ENCODE results near the gene SVOPL.
"Not testable (repeated sequence)": the region's sequence is repeated elsewhere in the genome, so short reads cannot be mapped to it uniquely, and the experiment has no call there.

The SVOPL gene

GRCh38 chr7:138700857-138701536 is at the start of gene SVOPL:
TSS of gene SVOPL (minus strand) at chr7:138701362. CDS start at chr7:138679045, 22,317 bp downstream.
- peak in 1 of 42 donors; percentile 38 for DNase-seq
- intact Hi-C loops (cut with DNase I), result no loop called here

- intact Hi-C loops (cut with DNase I), result no loop called here
- DNase-seq, result no peak
These were observed 49.3 kb upstream of the SVOPL start for GRCh38 chr7:138750473-138750872.

GRCh38 chr7:138749960-138750359 is 48.8 kb upstream of the SVOPL start:
- intact Hi-C loops (cut with DNase I), result no loop called here

GRCh38 chr7:138748666-138749065 is 47.5 kb upstream of the SVOPL start:
- intact Hi-C loops (cut with DNase I), result no loop called here
- no peak for DNase-seq

More at GRCh38 chr7:138749960-138750359, 48.8 kb upstream of the SVOPL start:
- no peak for DNase-seq

GRCh38 chr7:138746073-138746472 is 44.9 kb upstream of the SVOPL start:
- no peak for DNase-seq
- intact Hi-C loops (cut with DNase I), result no loop called here

- intact Hi-C loops (cut with DNase I), result no loop called here
- no peak for DNase-seq
These were observed 44.0 kb upstream of the SVOPL start for GRCh38 chr7:138745189-138745588.

- intact Hi-C loops (cut with DNase I), result no loop called here
These were observed 40.2 kb upstream of the SVOPL start for GRCh38 chr7:138741453-138741735.

GRCh38 chr7:138739859-138740258 is 38.7 kb upstream of the SVOPL start:
- intact Hi-C loops (cut with DNase I), result loop anchor here (10.0 kb wide), 1 partner anchor 575 kb away; no protein-coding TSS in a partner anchor
- no peak for DNase-seq

More at GRCh38 chr7:138741453-138741735, 40.2 kb upstream of the SVOPL start:
- DNase-seq, result no peak

GRCh38 chr7:138738551-138739335 is 37.6 kb upstream of the SVOPL start:
- DNase-seq, result peak; percentile 53 to 97 (median 89)
- intact Hi-C loops (cut with DNase I), result loop anchor here (10.0 kb wide), 1 partner anchor 574 kb away; no protein-coding TSS in a partner anchor

- intact Hi-C loops (cut with DNase I), result loop anchor here (10.0 kb wide), 1 partner anchor 573 kb away; no protein-coding TSS in a partner anchor
These were observed 37.0 kb upstream of the SVOPL start for GRCh38 chr7:138738114-138738513.

GRCh38 chr7:138735399-138735798 is 34.2 kb upstream of the SVOPL start:
- DNase-seq, result no peak
- intact Hi-C loops (cut with DNase I), result loop anchor here (10.0 kb wide), 1 partner anchor 571 kb away; no protein-coding TSS in a partner anchor

More at GRCh38 chr7:138738114-138738513, 37.0 kb upstream of the SVOPL start:
- DNase-seq, result no peak

GRCh38 chr7:138731733-138732132 is 30.6 kb upstream of the SVOPL start:
- not testable (repeated sequence) for DNase-seq
- intact Hi-C loops (cut with DNase I), result loop anchor here (10.0 kb wide), 1 partner anchor 567 kb away; no protein-coding TSS in a partner anchor

GRCh38 chr7:138729444-138729843 is 28.3 kb upstream of the SVOPL start:
- intact Hi-C loops (cut with DNase I), result no loop called here
- DNase-seq, result no peak

GRCh38 chr7:138727336-138728099 is 26.4 kb upstream of the SVOPL start:
- intact Hi-C loops (cut with DNase I), result no loop called here
- no peak for DNase-seq

- DNase-seq, result peak in 1 of 42 donors; percentile 6
These were observed 25.1 kb upstream of the SVOPL start for GRCh38 chr7:138726288-138726687.

GRCh38 chr7:138720286-138720685 is 19.1 kb upstream of the SVOPL start:
- intact Hi-C loops (cut with DNase I), result no loop called here
- no peak for DNase-seq

More at GRCh38 chr7:138726288-138726687, 25.1 kb upstream of the SVOPL start:
- intact Hi-C loops (cut with DNase I), result no loop called here

- no peak for DNase-seq
- intact Hi-C loops (cut with DNase I), result no loop called here
These were observed 15.7 kb upstream of the SVOPL start for GRCh38 chr7:138716889-138717288.

GRCh38 chr7:138713191-138713590 is 12.0 kb upstream of the SVOPL start:
- no peak for DNase-seq
- intact Hi-C loops (cut with DNase I), result no loop called here

GRCh38 chr7:138712652-138713051 is 11.5 kb upstream of the SVOPL start:
- intact Hi-C loops (cut with DNase I), result no loop called here
- DNase-seq, result no peak
